ENCODE measurements around the gene PEX14. TPM values are rescaled to one million over a fixed set of nuclear protein-coding genes. Genes with fewer than 3 reads are reported as not detected.

Gene PEX14
- polyA plus RNA-seq, 1 donor (not counting 4 experiments of a cell fraction or from before 2014, with no cell fraction given), result 8.4 TPM

- Histone ChIP-seq H3K27me3 (ENCODE audit: control insufficient read depth, extremely low read depth, insufficient read depth, low read length) (no peaks in the 10 kb centered on the region), H2AFZ (ENCODE audit: control insufficient read depth, low read length) (no peak overlapping the region), H3K4me3 (ENCODE audit: control insufficient read depth in 2 of 3, extremely low read depth in 1 of 3, insufficient read depth in 2 of 3, low read depth in 1 of 3, low read length in 3 of 3) (peak overlapping the region in 1 of 3 experiments; percentile 14), H3K27ac (ENCODE audit: control insufficient read depth, insufficient read depth, low read length) (peak overlapping the region; percentile 32), H3K4me2 (ENCODE audit: control insufficient read depth, extremely low read depth, insufficient read depth, low read depth, low read length) (peak overlapping the region; percentile 70), H3K79me2 (ENCODE audit: control insufficient read depth, insufficient read depth, low read length) (peaks cover 65% of the 10 kb centered on the region), H3K4me1 (ENCODE audit: control insufficient read depth, extremely low read depth, insufficient read depth, low read length) (peaks cover 48% of the 10 kb centered on the region), H3K9me3 (ENCODE audit: control insufficient read depth, low read depth, low read length) (no peaks in the 10 kb centered on the region), H3K9ac (ENCODE audit: control insufficient read depth, extremely low read depth, insufficient read depth, low read length) (peak overlapping the region; percentile 39), H4K20me1 (ENCODE audit: control insufficient read depth, extremely low read depth, insufficient read depth, low read length) (no peaks in the 10 kb centered on the region), H3K9me1 (ENCODE audit: control insufficient read depth, extremely low read depth, insufficient read depth, low read length) (no peaks in the 10 kb centered on the region), H3K36me3 (ENCODE audit: control insufficient read depth in 2 of 2, extremely low read depth in 1 of 2, insufficient read depth in 2 of 2, low read length in 2 of 2) (no peaks in the 10 kb centered on the region)
- peak; percentile 9 for FAIRE-seq
- TF ChIP-seq, protein P1, sequence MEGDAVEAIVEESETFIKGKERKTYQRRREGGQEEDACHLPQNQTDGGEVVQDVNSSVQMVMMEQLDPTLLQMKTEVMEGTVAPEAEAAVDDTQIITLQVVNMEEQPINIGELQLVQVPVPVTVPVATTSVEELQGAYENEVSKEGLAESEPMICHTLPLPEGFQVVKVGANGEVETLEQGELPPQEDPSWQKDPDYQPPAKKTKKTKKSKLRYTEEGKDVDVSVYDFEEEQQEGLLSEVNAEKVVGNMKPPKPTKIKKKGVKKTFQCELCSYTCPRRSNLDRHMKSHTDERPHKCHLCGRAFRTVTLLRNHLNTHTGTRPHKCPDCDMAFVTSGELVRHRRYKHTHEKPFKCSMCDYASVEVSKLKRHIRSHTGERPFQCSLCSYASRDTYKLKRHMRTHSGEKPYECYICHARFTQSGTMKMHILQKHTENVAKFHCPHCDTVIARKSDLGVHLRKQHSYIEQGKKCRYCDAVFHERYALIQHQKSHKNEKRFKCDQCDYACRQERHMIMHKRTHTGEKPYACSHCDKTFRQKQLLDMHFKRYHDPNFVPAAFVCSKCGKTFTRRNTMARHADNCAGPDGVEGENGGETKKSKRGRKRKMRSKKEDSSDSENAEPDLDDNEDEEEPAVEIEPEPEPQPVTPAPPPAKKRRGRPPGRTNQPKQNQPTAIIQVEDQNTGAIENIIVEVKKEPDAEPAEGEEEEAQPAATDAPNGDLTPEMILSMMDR (optimal IDR thresholded peaks at IDR 0.05 in 1 of 3, IDR thresholded peaks at IDR 0.05 in 1 of 3, conservative IDR thresholded peaks at IDR 0.05 in 1 of 3; ENCODE audit: extremely low read depth in 1 of 3, insufficient read depth in 2 of 3, low read length in 3 of 3), result no peak
- no peak for TF ChIP-seq EZH2 (IDR thresholded peaks at IDR 0.05; ENCODE audit: low read length)
- dilution Hi-C loops (cut with MboI; ENCODE audit: extremely low pct_ligation_motif_present, low sequenced_read_pairs), result no loop called here
- DNase-seq (ENCODE audit: low read depth, low spot score), result no peak
Observed at GRCh38 chr1:10515976-10516750, 41.4 kb downstream of the PEX14 start.

GRCh38 chr1:10516925-10517676 is 42.4 kb downstream of the PEX14 start:
- Histone ChIP-seq H3K79me2 (ENCODE audit: control insufficient read depth, insufficient read depth, low read length) (peaks cover 60% of the 10 kb centered on the region), H4K20me1 (ENCODE audit: control insufficient read depth, extremely low read depth, insufficient read depth, low read length) (no peaks in the 10 kb centered on the region)
- DNase-seq (ENCODE audit: low read depth, low spot score), result no peak

More at GRCh38 chr1:10516925-10517676, 42.4 kb downstream of the PEX14 start:
- Histone ChIP-seq H2AFZ (ENCODE audit: control insufficient read depth, low read length) (no peak overlapping the region), H3K4me2 (ENCODE audit: control insufficient read depth, extremely low read depth, insufficient read depth, low read depth, low read length) (peak overlapping the region; percentile 70), H3K9me1 (ENCODE audit: control insufficient read depth, extremely low read depth, insufficient read depth, low read length) (no peaks in the 10 kb centered on the region), H3K4me3 (ENCODE audit: control insufficient read depth in 2 of 3, extremely low read depth in 1 of 3, insufficient read depth in 2 of 3, low read depth in 1 of 3, low read length in 3 of 3) (peak overlapping the region in 1 of 3 experiments; percentile 22), H3K9me3 (ENCODE audit: control insufficient read depth, low read depth, low read length) (no peaks in the 10 kb centered on the region), H3K27me3 (ENCODE audit: control insufficient read depth, extremely low read depth, insufficient read depth, low read length) (no peaks in the 10 kb centered on the region), H3K4me1 (ENCODE audit: control insufficient read depth, extremely low read depth, insufficient read depth, low read length) (peaks cover 40% of the 10 kb centered on the region), H3K36me3 (ENCODE audit: control insufficient read depth in 2 of 2, extremely low read depth in 1 of 2, insufficient read depth in 2 of 2, low read length in 2 of 2) (peaks cover 0 to 4% of the 10 kb centered on the region in 2 experiments), H3K27ac (ENCODE audit: control insufficient read depth, insufficient read depth, low read length) (peak overlapping the region; percentile 32), H3K9ac (ENCODE audit: control insufficient read depth, extremely low read depth, insufficient read depth, low read length) (peak overlapping the region; percentile 39)
- FAIRE-seq, result no peak
- dilution Hi-C loops (cut with MboI; ENCODE audit: extremely low pct_ligation_motif_present, low sequenced_read_pairs), result no loop called here
- TF ChIP-seq, protein P1 (optimal IDR thresholded peaks at IDR 0.05 in 1 of 3, IDR thresholded peaks at IDR 0.05 in 1 of 3, conservative IDR thresholded peaks at IDR 0.05 in 1 of 3; ENCODE audit: extremely low read depth in 1 of 3, insufficient read depth in 2 of 3, low read length in 3 of 3), result no peak
- no peak for TF ChIP-seq EZH2 (IDR thresholded peaks at IDR 0.05; ENCODE audit: low read length)

All from keratinocyte (primary cell).